A549 (cell line): Measurements from ENCODE around the gene FOSL1. TPM values are rescaled to one million over a fixed set of nuclear protein-coding genes. Genes with fewer than 3 reads are reported as not detected.

ENCODE experiments used
- ATAC-seq, 2 experiments: fragments of 200-7000 bp in 1 of 2; fragments of >200 bp in 1 of 2; cut with Nextera tagmentation in 1 of 2; cut with Tn5 transposase in 1 of 2; 3 replicates each; pipeline versions ENCODE4 v1.8.0 to v1.9.1; 2018 to 2020; ENCODE audit warnings: mild to moderate bottlenecking in 1 of 2, moderate library complexity in 1 of 2
- CTCF ChIA-PET: fragments of 300-600 bp; sonication (Branson Sonifier 250); formaldehyde crosslinking; extraction: SDS; loops from one replicate; lab custom pipeline; 2021; ENCODE audit warnings: antibody characterized with exemption, inconsistent platforms; lab: Yijun Ruan, JAX
- POLR2A ChIA-PET: fragments of 350-600 bp; formaldehyde crosslinking; extraction: SDS; loops from one replicate; lab custom pipeline; 2021; ENCODE audit warnings: antibody characterized with exemption, inconsistent platforms; lab: Yijun Ruan, JAX
- DNase-seq, 2 experiments: peaks; one replicate each; pipeline versions ENCODE4 v3.0.0 to v3.0.0-alpha.2; 2011 to 2016; ENCODE audit warnings: low read depth in 1 of 2, low spot score in 1 of 2
- FAIRE-seq: peaks from 2 replicates; lab custom pipeline; 2011; peaks lifted over from hg19 to GRCh38; lab: Jason Lieb, UNC
- H3K27ac ChIP-seq, 2 experiments: fragments of >200 bp; sonication (Bioruptor Twin); formaldehyde crosslinking; 3 replicates each; pipeline ENCODE4 v1.5.1; 2016 to 2017
- H3K4me1 ChIP-seq: fragments of >200 bp; sonication (Bioruptor Twin); formaldehyde crosslinking; 3 replicates; pipeline ENCODE4 v1.6.1; 2016
- H3K4me2 ChIP-seq: fragments of >200 bp; sonication (Bioruptor Twin); formaldehyde crosslinking; 3 replicates; pipeline ENCODE4 v1.6.1; 2016
- H3K4me3 ChIP-seq: fragments of >200 bp; sonication (Bioruptor Twin); formaldehyde crosslinking; 3 replicates; pipeline ENCODE4 v1.5.1; 2016
- H3K9me3 ChIP-seq: fragments of >200 bp; sonication (Bioruptor Twin); formaldehyde crosslinking; 3 replicates; pipeline ENCODE4 v1.6.1; 2016
- CEBPB ChIP-seq, 2 experiments: fragments of >200 bp in 1 of 2; sonication (Bioruptor Twin) in 1 of 2; formaldehyde crosslinking in 1 of 2; IDR thresholded peaks; 2 replicates each; pipeline ENCODE4 v1.6.1; 2012 to 2016
- EHMT2 ChIP-seq: fragments of 200-600 bp; sonication (generic); IDR thresholded peaks from 2 replicates; pipeline ENCODE4 v1.6.1; 2016; ENCODE audit warnings: antibody characterized with exemption, low read depth, mild to moderate bottlenecking, moderate library complexity
- ESRRA ChIP-seq: fragments of 150-350 bp; IDR thresholded peaks from 2 replicates; pipeline ENCODE4 v1.6.1; 2014; ENCODE audit warnings: mild to moderate bottlenecking, low read length, borderline replicate concordance
- FOSB ChIP-seq: fragments of 250-450 bp; sonication (Bioruptor Pico); IDR thresholded peaks from 2 replicates; pipeline ENCODE4 v1.5.0; 2020; ENCODE audit warnings: mild to moderate bottlenecking, moderate library complexity
- HEYL ChIP-seq: fragments of 250-450 bp; sonication (Bioruptor Pico); IDR thresholded peaks from 2 replicates; pipeline ENCODE4 v1.8.0; 2021; ENCODE audit warnings: mild to moderate bottlenecking, moderate library complexity
- HOXB13 ChIP-seq: fragments of 250-450 bp; sonication (Bioruptor Pico); IDR thresholded peaks from 2 replicates; pipeline ENCODE4 v1.5.0; 2020; ENCODE audit warnings: low read depth, mild to moderate bottlenecking, moderate library complexity
- HOXB5 ChIP-seq: fragments of 250-450 bp; sonication (Bioruptor Pico); IDR thresholded peaks from 2 replicates; pipeline ENCODE4 v1.5.0; 2020; ENCODE audit warnings: mild to moderate bottlenecking, moderate library complexity
- MAZ ChIP-seq: fragments of 150-350 bp; IDR thresholded peaks from 2 replicates; pipeline ENCODE4 v1.6.1; 2014; ENCODE audit warnings: antibody characterized with exemption, low read depth, low read length, borderline replicate concordance
- MYC ChIP-seq: IDR thresholded peaks from 2 replicates; pipeline ENCODE4 v1.6.1; 2012; ENCODE audit warnings: mild to moderate bottlenecking, inconsistent platforms, low read length, improper control_type of control experiment, borderline replicate concordance
- NPAS2 ChIP-seq: fragments of 250-450 bp; sonication (Bioruptor Pico); IDR thresholded peaks from 2 replicates; pipeline ENCODE4 v1.8.0; 2022; ENCODE audit warnings: mild to moderate bottlenecking, moderate library complexity, borderline replicate concordance
- NR3C1 ChIP-seq: fragments of >200 bp; sonication (Bioruptor Twin); formaldehyde crosslinking; IDR thresholded peaks from 3 replicates; pipeline ENCODE4 v1.6.1; 2017
- PHF8 ChIP-seq: fragments of 200-600 bp; sonication (generic); IDR thresholded peaks from 2 replicates; pipeline ENCODE4 v1.6.1; 2016; ENCODE audit warnings: low read depth, mild to moderate bottlenecking, antibody characterized with exemption, moderate library complexity, borderline replicate concordance
- RARB ChIP-seq: fragments of 250-450 bp; sonication (Bioruptor Pico); IDR thresholded peaks from 2 replicates; pipeline ENCODE4 v1.8.0; 2021; ENCODE audit warnings: mild to moderate bottlenecking, moderate library complexity
- TFCP2L1 ChIP-seq: fragments of 250-450 bp; sonication (Bioruptor Pico); IDR thresholded peaks from 2 replicates; pipeline ENCODE4 v1.5.0; 2021; ENCODE audit warnings: mild to moderate bottlenecking
- ZNF302 ChIP-seq: fragments of 250-450 bp; sonication (Bioruptor Pico); IDR thresholded peaks from 2 replicates; pipeline ENCODE4 v1.9.0; 2021; ENCODE audit warnings: inconsistent platforms, mild to moderate bottlenecking, moderate library complexity
- ZSCAN20 ChIP-seq: fragments of 250-450 bp; sonication (Bioruptor Pico); IDR thresholded peaks from 2 replicates; pipeline ENCODE4 v1.8.0; 2022; ENCODE audit warnings: mild to moderate bottlenecking, moderate library complexity
- WGBS: methylation state at CpG from one replicate; pipeline ENCODE4 v1.1.6; 2017; ENCODE audit errors: missing lambda C conversion rate; 5-methylcytosine and 5-hydroxymethylcytosine counted together
- polyA plus RNA-seq, 4 experiments: library from polyadenylated mRNA; depleted of rRNA in 3 of 4; stranded (reverse); fragments of >200 nt; fragmentation: RNase III in 1 of 4; extraction: RNeasy Plus Mini Kit Qiagen cat#74134 plus additional on column Dnase treatment in 1 of 4; gene quantifications; 2 replicates in 3 of 4; 3 replicates in 1 of 4; pipeline ENCODE4 v1.2.3, GENCODE V29; 2011 to 2017
- TF ChIP-seq, protein P1 (sequence below): fragments of >200 bp; sonication (Bioruptor Twin); formaldehyde crosslinking; IDR thresholded peaks from 2 replicates; pipeline ENCODE4 v1.6.1; 2016
- TF ChIP-seq, protein P2 (sequence below): fragments of 200-600 bp; sonication (generic); IDR thresholded peaks from 2 replicates; pipeline ENCODE4 v1.6.1; 2016; ENCODE audit warnings: antibody characterized with exemption, mild to moderate bottlenecking, moderate library complexity
- TF ChIP-seq, protein P3 (sequence below): fragments of 450-650 bp; IDR thresholded peaks from 2 replicates; pipeline ENCODE4 v1.6.1; 2014; ENCODE audit warnings: antibody characterized with exemption
- TF ChIP-seq, protein P4 (sequence below): IDR thresholded peaks from 2 replicates; pipeline ENCODE4 v1.6.1; 2012
- TF ChIP-seq, protein P5 (sequence below): fragments of 250-450 bp; sonication (Bioruptor Pico); IDR thresholded peaks from 2 replicates; pipeline ENCODE4 v1.5.0; 2021; ENCODE audit warnings: mild to moderate bottlenecking, moderate library complexity, borderline replicate concordance

The FOSL1 gene
- polyA plus RNA-seq, 2 of the 4 experiments (the other 2 are of a cell fraction), result 6.7 to 24.1 TPM

DNA sequence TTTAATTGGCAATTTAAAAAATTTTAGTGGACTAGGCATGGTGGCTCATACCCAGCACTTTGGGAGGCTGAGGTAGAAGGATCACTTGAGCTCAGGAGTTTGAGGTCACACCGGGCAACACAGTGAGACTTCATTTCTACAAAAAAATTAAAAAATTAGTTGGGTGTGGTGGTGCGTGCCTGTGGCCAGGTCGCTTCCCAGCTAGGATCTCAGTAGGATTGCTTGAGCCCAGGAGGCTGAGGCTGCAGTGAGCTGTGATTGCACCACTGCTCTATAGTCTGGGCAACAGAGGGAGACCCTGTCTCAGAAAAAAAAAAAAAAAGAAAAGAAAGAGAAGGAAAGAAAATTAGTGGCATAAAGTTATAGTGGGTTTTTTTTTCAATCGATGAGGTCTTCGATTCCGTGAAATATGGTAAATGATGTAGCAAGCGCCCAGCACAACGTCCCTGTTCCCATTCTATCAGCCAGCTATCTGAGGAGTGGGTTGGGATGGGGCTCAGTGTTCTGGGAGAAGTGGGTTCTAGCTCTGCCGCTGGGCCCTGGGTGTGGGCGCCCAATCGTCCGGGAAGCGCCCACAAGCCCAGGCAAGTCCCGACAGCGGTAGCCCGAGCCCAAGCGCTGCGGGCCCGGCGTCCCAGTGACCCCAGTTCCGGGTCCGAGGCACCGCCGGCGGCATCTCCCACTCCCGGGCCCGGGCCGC lies 1.4 kb downstream of the FOSL1 start:
- peak overlapping the region; percentile 93 for H3K4me3 ChIP-seq
- no peak for DNase-seq
- no peak for ATAC-seq
- H3K4me1 ChIP-seq, result peaks cover 62% of the 10 kb centered on the region
- WGBS, result 2% methylated on average over 25 of the region's 28 CpGs
- peak overlapping the region; percentile 90 for H3K4me2 ChIP-seq
- no peak for FAIRE-seq
- H3K9me3 ChIP-seq, result no peaks in the 10 kb centered on the region
- no peak for TF ChIP-seq ZSCAN20
- no peak for TF ChIP-seq RARB (CRISPR knock-in tag)
- TF ChIP-seq NR3C1, result no peak
- no peak for TF ChIP-seq NPAS2 (CRISPR knock-in tag)
- TF ChIP-seq, protein P1, sequence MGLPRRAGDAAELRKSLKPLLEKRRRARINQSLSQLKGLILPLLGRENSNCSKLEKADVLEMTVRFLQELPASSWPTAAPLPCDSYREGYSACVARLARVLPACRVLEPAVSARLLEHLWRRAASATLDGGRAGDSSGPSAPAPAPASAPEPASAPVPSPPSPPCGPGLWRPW, result no peak
- TF ChIP-seq, protein P2, sequence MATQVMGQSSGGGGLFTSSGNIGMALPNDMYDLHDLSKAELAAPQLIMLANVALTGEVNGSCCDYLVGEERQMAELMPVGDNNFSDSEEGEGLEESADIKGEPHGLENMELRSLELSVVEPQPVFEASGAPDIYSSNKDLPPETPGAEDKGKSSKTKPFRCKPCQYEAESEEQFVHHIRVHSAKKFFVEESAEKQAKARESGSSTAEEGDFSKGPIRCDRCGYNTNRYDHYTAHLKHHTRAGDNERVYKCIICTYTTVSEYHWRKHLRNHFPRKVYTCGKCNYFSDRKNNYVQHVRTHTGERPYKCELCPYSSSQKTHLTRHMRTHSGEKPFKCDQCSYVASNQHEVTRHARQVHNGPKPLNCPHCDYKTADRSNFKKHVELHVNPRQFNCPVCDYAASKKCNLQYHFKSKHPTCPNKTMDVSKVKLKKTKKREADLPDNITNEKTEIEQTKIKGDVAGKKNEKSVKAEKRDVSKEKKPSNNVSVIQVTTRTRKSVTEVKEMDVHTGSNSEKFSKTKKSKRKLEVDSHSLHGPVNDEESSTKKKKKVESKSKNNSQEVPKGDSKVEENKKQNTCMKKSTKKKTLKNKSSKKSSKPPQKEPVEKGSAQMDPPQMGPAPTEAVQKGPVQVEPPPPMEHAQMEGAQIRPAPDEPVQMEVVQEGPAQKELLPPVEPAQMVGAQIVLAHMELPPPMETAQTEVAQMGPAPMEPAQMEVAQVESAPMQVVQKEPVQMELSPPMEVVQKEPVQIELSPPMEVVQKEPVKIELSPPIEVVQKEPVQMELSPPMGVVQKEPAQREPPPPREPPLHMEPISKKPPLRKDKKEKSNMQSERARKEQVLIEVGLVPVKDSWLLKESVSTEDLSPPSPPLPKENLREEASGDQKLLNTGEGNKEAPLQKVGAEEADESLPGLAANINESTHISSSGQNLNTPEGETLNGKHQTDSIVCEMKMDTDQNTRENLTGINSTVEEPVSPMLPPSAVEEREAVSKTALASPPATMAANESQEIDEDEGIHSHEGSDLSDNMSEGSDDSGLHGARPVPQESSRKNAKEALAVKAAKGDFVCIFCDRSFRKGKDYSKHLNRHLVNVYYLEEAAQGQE, result no peak
- no peak for TF ChIP-seq ESRRA
- TF ChIP-seq, protein P3, sequence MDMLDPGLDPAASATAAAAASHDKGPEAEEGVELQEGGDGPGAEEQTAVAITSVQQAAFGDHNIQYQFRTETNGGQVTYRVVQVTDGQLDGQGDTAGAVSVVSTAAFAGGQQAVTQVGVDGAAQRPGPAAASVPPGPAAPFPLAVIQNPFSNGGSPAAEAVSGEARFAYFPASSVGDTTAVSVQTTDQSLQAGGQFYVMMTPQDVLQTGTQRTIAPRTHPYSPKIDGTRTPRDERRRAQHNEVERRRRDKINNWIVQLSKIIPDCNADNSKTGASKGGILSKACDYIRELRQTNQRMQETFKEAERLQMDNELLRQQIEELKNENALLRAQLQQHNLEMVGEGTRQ, result no peak
- no peak for TF ChIP-seq HOXB13 (CRISPR knock-in tag)
- peak; percentile 72; the same call in 1 of the 2 replicates for TF ChIP-seq TFCP2L1 (CRISPR knock-in tag)
- no peak; the same call in 1 of the 2 replicates for TF ChIP-seq FOSB (CRISPR knock-in tag)
- TF ChIP-seq, protein P4, sequence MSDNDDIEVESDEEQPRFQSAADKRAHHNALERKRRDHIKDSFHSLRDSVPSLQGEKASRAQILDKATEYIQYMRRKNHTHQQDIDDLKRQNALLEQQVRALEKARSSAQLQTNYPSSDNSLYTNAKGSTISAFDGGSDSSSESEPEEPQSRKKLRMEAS, result no peak
- no peak for TF ChIP-seq HEYL (CRISPR knock-in tag)
- TF ChIP-seq HOXB5 (CRISPR knock-in tag), result peak; percentile 25; the same call in 1 of the 2 replicates
- no peak for TF ChIP-seq CEBPB (IDR thresholded peaks at IDR 0.05)
- TF ChIP-seq ZNF302 (CRISPR knock-in tag), result no peak
- no peak for TF ChIP-seq MYC
- TF ChIP-seq PHF8, result peak; percentile 28; the same call in 1 of the 2 replicates
- TF ChIP-seq MAZ, result no peak
- TF ChIP-seq EHMT2, result no peak
- TF ChIP-seq, protein P5, sequence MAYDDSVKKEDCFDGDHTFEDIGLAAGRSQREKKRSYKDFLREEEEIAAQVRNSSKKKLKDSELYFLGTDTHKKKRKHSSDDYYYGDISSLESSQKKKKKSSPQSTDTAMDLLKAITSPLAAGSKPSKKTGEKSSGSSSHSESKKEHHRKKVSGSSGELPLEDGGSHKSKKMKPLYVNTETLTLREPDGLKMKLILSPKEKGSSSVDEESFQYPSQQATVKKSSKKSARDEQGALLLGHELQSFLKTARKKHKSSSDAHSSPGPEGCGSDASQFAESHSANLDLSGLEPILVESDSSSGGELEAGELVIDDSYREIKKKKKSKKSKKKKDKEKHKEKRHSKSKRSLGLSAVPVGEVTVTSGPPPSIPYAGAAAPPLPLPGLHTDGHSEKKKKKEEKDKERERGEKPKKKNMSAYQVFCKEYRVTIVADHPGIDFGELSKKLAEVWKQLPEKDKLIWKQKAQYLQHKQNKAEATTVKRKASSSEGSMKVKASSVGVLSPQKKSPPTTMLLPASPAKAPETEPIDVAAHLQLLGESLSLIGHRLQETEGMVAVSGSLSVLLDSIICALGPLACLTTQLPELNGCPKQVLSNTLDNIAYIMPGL (CRISPR knock-in tag), result peak; percentile 88
- TF ChIP-seq, all 56 proteins: peak for 4
- ChIA-PET CTCF (interaction anchor here (0.6 to 31.6 kb wide), 6 partner anchors 5 to 487 kb away, joined by 3 to 618 read pairs (median 7); partner anchors contain the start of genes C11orf68, CCDC85B, DRAP1 and FIBP), POLR2A (interaction anchor here (0.7 to 5.7 kb wide), 8 partner anchors 8 to 165 kb away, joined by 3 to 43 read pairs (median 9); partner anchors contain the start of genes CCDC85B and FIBP)
- peak overlapping the region; percentile 97 for H3K27ac ChIP-seq
